Endothelial cell of umbilical vein (primary cell): ENCODE results near the gene NOTCH1. TPM values are rescaled to one million over a fixed set of nuclear protein-coding genes. Genes with fewer than 3 reads are reported as not detected.

Experiments used
- BruUV-seq: library from RNA; stranded (reverse); fragments of 400-500 nt; replicated peaks from 2 replicates; lab custom pipeline; 2021; lab: Mats Ljungman, UMichigan
- CTCF ChIA-PET: fragments of 300-600, 350-600 bp; sonication (Branson Sonifier 250); formaldehyde crosslinking; loops from one replicate; lab custom pipeline; 2021; ENCODE audit warnings: antibody characterized with exemption, inconsistent platforms; lab: Charles Lee
- POLR2A ChIA-PET: fragments of 300-600, 350-600 bp; sonication (Branson Sonifier 250); formaldehyde crosslinking; loops from one replicate; lab custom pipeline; 2021; ENCODE audit warnings: antibody characterized with exemption, inconsistent platforms; lab: Charles Lee
- DNase-seq: peaks from one replicate; pipeline ENCODE4 v3.0.0-alpha.2; 2011; ENCODE audit warnings: low read depth, low spot score
- FAIRE-seq: peaks from 2 replicates; lab custom pipeline; 2011; peaks lifted over from hg19 to GRCh38; lab: Jason Lieb, UNC
- H2AFZ ChIP-seq: 2 replicates; pipeline ENCODE4 v1.6.0; 2012; ENCODE audit warnings: low read depth, low read length, control low read depth, inconsistent platforms
- H3K27ac ChIP-seq: 2 replicates; pipeline ENCODE4 v1.5.1; 2011; ENCODE audit warnings: low read depth, mild to moderate bottlenecking, control low read depth, low read length, moderate library complexity; ENCODE audit not compliant: insufficient read depth
- H3K27me3 ChIP-seq, 2 experiments: 2 replicates each; pipeline versions ENCODE4 v1.6.0 to v1.6.1; 2011; ENCODE audit warnings: low read length in 2 of 2, mixed read lengths in 1 of 2; ENCODE audit not compliant: control insufficient read depth in 2 of 2, insufficient read depth in 2 of 2
- H3K36me3 ChIP-seq, 2 experiments: 2 replicates in 1 of 2; 3 replicates in 1 of 2; pipeline ENCODE4 v1.5.1; 2011; ENCODE audit warnings: low read length in 2 of 2, mild to moderate bottlenecking in 1 of 2, moderate library complexity in 1 of 2; ENCODE audit not compliant: control insufficient read depth in 2 of 2, insufficient read depth in 2 of 2; ENCODE audit errors: extremely low read depth in 1 of 2
- H3K4me1 ChIP-seq: 3 replicates; pipeline ENCODE4 v1.5.1; 2011; ENCODE audit warnings: mild to moderate bottlenecking, low read length; ENCODE audit not compliant: control insufficient read depth, insufficient read depth; ENCODE audit errors: extremely low read depth
- H3K4me2 ChIP-seq: 2 replicates; pipeline ENCODE4 v1.6.1; 2011; ENCODE audit warnings: low read length, control low read depth, mixed read lengths; ENCODE audit not compliant: insufficient read depth
- H3K4me3 ChIP-seq, 3 experiments: fragments of 200-600 bp in 1 of 3; sonication (generic), shearing (Covaris generic) in 1 of 3; replicated peaks in 1 of 3; 2 replicates each; pipeline ENCODE4 v1.5.1; 2011 to 2016; ENCODE audit warnings: control low read depth in 3 of 3, low read length in 3 of 3, mild to moderate bottlenecking in 2 of 3, inconsistent platforms in 1 of 3, low read depth in 1 of 3, moderate library complexity in 1 of 3; ENCODE audit not compliant: insufficient read depth in 1 of 3
- H3K79me2 ChIP-seq: 2 replicates; pipeline ENCODE4 v1.6.0; 2012; ENCODE audit warnings: low read length, inconsistent platforms; ENCODE audit not compliant: control insufficient read depth, insufficient read depth
- H3K9ac ChIP-seq: replicated peaks from 2 replicates; pipeline ENCODE3; 2011; ENCODE audit warnings: low read length, control low read depth; ENCODE audit not compliant: insufficient read depth; ENCODE audit errors: extremely low read depth
- H3K9me1 ChIP-seq: replicated peaks from 3 replicates; pipeline ENCODE4 v1.6.0; 2011; ENCODE audit warnings: mild to moderate bottlenecking, low read length; ENCODE audit not compliant: control insufficient read depth, insufficient read depth; ENCODE audit errors: extremely low read depth
- H3K9me3 ChIP-seq: replicated peaks from 2 replicates; pipeline ENCODE4 v1.5.1; 2012; ENCODE audit warnings: low read length, inconsistent platforms; ENCODE audit not compliant: control insufficient read depth, insufficient read depth
- H4K20me1 ChIP-seq: replicated peaks from 2 replicates; pipeline ENCODE3; 2011; ENCODE audit warnings: mild to moderate bottlenecking, low read length; ENCODE audit not compliant: control insufficient read depth, insufficient read depth; ENCODE audit errors: extremely low read depth
- EZH2 ChIP-seq: IDR thresholded peaks from 2 replicates; pipeline ENCODE4 v1.6.1; 2012; ENCODE audit warnings: borderline replicate concordance, low read depth, mild to moderate bottlenecking, moderate library complexity, low read length, inconsistent platforms; ENCODE audit not compliant: severe bottlenecking
- FOS ChIP-seq: IDR thresholded peaks from 2 replicates; pipeline ENCODE4 v1.6.1; 2011; ENCODE audit warnings: mild to moderate bottlenecking, low read length, moderate library complexity, borderline replicate concordance; ENCODE audit not compliant: insufficient read depth
- GATA2 ChIP-seq: IDR thresholded peaks from 2 replicates; pipeline ENCODE4 v1.7.0; 2011; ENCODE audit warnings: low read depth, mild to moderate bottlenecking, moderate library complexity, mixed read lengths, low read length; ENCODE audit not compliant: insufficient read length, insufficient read depth
- JUN ChIP-seq: IDR thresholded peaks from 2 replicates; pipeline ENCODE4 v1.6.1; 2011; ENCODE audit warnings: borderline replicate concordance, low read depth; ENCODE audit not compliant: insufficient read length, insufficient read depth
- MYC ChIP-seq: IDR thresholded peaks from one replicate; pipeline ENCODE4 v1.6.1; 2011; ENCODE audit warnings: mild to moderate bottlenecking, low read depth, low read length
- POLR2A ChIP-seq: IDR thresholded peaks from 2 replicates; pipeline ENCODE4 v1.6.1; 2012; ENCODE audit warnings: low read depth, mild to moderate bottlenecking, control low read depth, low read length
- POLR2AphosphoS5 ChIP-seq: IDR thresholded peaks from 2 replicates; pipeline ENCODE4 v1.6.1; 2012; ENCODE audit warnings: low read depth, mild to moderate bottlenecking, control low read depth, low read length, moderate library complexity; ENCODE audit not compliant: insufficient read depth
- dilution Hi-C: fragments of 300-500 bp; cut with MboI; formaldehyde crosslinking; loops from one replicate; pipeline ENCODE4 v1.15.0; 2019; ENCODE audit warnings: low sequenced_read_pairs; ENCODE audit not compliant: extremely low pct_ligation_motif_present
- intact Hi-C: fragments of 100-400 bp; cut with micrococcal nuclease; formaldehyde crosslinking; loops from one replicate; pipeline ENCODE4 v1.10.0; 2022
- polyA plus RNA-seq, 4 experiments: library from polyadenylated mRNA; depleted of rRNA in 3 of 4; stranded (reverse) in 3 of 4; unstranded in 1 of 4; fragments of >200 nt; gene quantifications; 2 replicates each; pipeline versions ENCODE4 v1.2.1 to v1.2.3, GENCODE V29; 2011 to 2012; ENCODE audit warnings: missing spikeins in 1 of 4
- total RNA-seq: library from RNA; stranded (reverse); gene quantifications from 2 replicates; pipeline ENCODE4 v1.2.3, GENCODE V29; 2021
- TF ChIP-seq, protein P1 (sequence below), 2 donors: IDR thresholded peaks; 1 replicate in 1 of 2; 2 replicates in 1 of 2; pipeline ENCODE4 v1.5.1; 2011; ENCODE audit warnings: low read length in 2 of 2, mild to moderate bottlenecking in 2 of 2, moderate library complexity in 2 of 2, control low read depth in 1 of 2, inconsistent platforms in 1 of 2, low read depth in 1 of 2; ENCODE audit not compliant: insufficient read depth in 1 of 2; ENCODE audit errors: extremely low read depth in 1 of 2
- TF ChIP-seq, protein P2 (sequence below): IDR thresholded peaks from 2 replicates; pipeline ENCODE4 v1.6.1; 2011; ENCODE audit not compliant: insufficient read depth, insufficient read length

The NOTCH1 gene
- total and polyA plus RNA-seq, 2 donors (not counting 3 experiments of a cell fraction or from before 2014, with no cell fraction given), result 31.7 to 153 TPM

DNA sequence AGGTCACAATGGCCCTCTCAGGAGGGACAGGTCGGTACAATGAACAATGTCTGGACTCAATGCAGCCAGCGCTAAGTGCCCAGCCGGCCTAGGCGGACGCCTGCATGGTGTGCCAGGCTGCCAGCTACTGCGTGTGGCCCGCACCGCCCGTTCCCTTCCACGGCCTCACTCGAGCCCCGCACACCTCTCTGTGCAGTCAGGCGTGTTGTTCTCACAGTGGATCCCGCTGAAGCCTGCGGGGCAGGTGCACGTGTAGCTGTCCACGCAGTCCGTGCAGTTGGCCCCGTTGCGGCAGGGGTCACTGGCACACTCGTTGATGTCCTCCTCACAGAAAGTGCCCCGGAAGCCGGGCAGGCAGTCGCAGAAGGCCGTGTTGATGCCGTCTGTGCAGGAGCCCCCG is 36.3 kb downstream of the NOTCH1 start:
- H3K4me2 ChIP-seq, result no peak overlapping the region
- dilution Hi-C loops, result no loop called here
- ChIA-PET POLR2A (no interaction called here), CTCF (no interaction called here)
- intact Hi-C loops, result no loop called here
- no peaks in the 10 kb centered on the region for H4K20me1 ChIP-seq
- peaks cover 33 to 81% of the 10 kb centered on the region in 2 experiments for H3K36me3 ChIP-seq
- H3K4me1 ChIP-seq, result peaks cover 19% of the 10 kb centered on the region
- BruUV-seq, result no TSS peak
- H3K27me3 ChIP-seq, result no peaks in the 10 kb centered on the region
- peaks cover 18% of the 10 kb centered on the region for H3K79me2 ChIP-seq
- FAIRE-seq, result no peak
- H2AFZ ChIP-seq, result no peak overlapping the region
- no peaks in the 10 kb centered on the region for H3K9me1 ChIP-seq
- H3K4me3 ChIP-seq, result no peak overlapping the region
- peak overlapping the region; percentile 10 for H3K27ac ChIP-seq
- TF ChIP-seq FOS, result no peak
- no peak for TF ChIP-seq POLR2AphosphoS5
- TF ChIP-seq JUN, result no peak
- no peak for TF ChIP-seq EZH2
- TF ChIP-seq, protein P1, sequence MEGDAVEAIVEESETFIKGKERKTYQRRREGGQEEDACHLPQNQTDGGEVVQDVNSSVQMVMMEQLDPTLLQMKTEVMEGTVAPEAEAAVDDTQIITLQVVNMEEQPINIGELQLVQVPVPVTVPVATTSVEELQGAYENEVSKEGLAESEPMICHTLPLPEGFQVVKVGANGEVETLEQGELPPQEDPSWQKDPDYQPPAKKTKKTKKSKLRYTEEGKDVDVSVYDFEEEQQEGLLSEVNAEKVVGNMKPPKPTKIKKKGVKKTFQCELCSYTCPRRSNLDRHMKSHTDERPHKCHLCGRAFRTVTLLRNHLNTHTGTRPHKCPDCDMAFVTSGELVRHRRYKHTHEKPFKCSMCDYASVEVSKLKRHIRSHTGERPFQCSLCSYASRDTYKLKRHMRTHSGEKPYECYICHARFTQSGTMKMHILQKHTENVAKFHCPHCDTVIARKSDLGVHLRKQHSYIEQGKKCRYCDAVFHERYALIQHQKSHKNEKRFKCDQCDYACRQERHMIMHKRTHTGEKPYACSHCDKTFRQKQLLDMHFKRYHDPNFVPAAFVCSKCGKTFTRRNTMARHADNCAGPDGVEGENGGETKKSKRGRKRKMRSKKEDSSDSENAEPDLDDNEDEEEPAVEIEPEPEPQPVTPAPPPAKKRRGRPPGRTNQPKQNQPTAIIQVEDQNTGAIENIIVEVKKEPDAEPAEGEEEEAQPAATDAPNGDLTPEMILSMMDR (IDR thresholded peaks at IDR 0.05; ENCODE audit: extremely low read depth in 1 of 2, insufficient read depth in 1 of 2, low read depth in 1 of 2, low read length in 2 of 2), result no peak
- TF ChIP-seq POLR2A, result no peak
- TF ChIP-seq MYC, result no peak
- no peak for TF ChIP-seq GATA2
- TF ChIP-seq, protein P2, sequence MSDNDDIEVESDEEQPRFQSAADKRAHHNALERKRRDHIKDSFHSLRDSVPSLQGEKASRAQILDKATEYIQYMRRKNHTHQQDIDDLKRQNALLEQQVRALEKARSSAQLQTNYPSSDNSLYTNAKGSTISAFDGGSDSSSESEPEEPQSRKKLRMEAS, result no peak
- H3K9ac ChIP-seq, result no peak overlapping the region
- no peak for DNase-seq
- H3K9me3 ChIP-seq, result no peaks in the 10 kb centered on the region
